Caki2 (cell line): Measurements from ENCODE around the gene CTNND2. TPM values are rescaled to one million over a fixed set of nuclear protein-coding genes. Genes with fewer than 3 reads are reported as not detected.

Experiments used
- DNase-seq: peaks from one replicate; pipeline ENCODE4 v3.0.0-alpha.2; 2015; ENCODE audit warnings: low read depth
- in situ Hi-C: cut with HindIII; loops from 2 replicates; pipeline ENCODE4 v1.10.0; 2016; ENCODE audit warnings: low sequenced_read_pairs, low pct_unique_long_range_greater_than_20kb, mixed read lengths
- total RNA-seq: library from RNA; depleted of rRNA; stranded (reverse); fragments of >200 nt; shearing (Covaris generic); gene quantifications from 2 replicates; pipeline ENCODE4 v1.2.3, GENCODE V29; 2014; ENCODE audit warnings: low replicate concordance

The CTNND2 gene
- total RNA-seq, 1 experiment from 2014 or later: not detected

DNA sequence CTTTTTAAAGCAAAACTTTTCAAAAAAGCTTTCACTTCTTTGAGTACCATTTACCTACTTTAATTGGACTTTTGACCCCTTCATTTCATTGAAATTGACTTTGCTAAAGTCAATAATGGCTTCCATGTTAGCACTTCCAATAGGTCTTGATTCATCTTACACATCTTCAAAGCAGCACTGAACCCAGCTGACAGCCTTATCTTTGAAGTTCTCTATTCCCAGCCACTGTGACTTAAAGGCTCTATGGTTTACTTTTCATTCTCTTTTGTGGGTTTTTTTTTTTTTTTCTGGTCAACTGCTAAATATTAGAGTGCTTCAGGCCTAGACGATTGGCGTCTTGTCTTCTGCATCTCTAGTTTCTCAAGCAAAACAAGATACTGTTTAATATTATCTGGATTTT lies 385.0 kb downstream of the CTNND2 start:
- in situ Hi-C loops: no loop called here
- DNase-seq: no peak

- in situ Hi-C loops: no loop called here
- no peak for DNase-seq
These were observed 385.6 kb downstream of the CTNND2 start for GRCh38 chr5:11518676-11519075.

GRCh38 chr5:11514705-11515432 lies 389.4 kb downstream of the CTNND2 start:
- in situ Hi-C loops: no loop called here
- DNase-seq: no peak

DNA sequence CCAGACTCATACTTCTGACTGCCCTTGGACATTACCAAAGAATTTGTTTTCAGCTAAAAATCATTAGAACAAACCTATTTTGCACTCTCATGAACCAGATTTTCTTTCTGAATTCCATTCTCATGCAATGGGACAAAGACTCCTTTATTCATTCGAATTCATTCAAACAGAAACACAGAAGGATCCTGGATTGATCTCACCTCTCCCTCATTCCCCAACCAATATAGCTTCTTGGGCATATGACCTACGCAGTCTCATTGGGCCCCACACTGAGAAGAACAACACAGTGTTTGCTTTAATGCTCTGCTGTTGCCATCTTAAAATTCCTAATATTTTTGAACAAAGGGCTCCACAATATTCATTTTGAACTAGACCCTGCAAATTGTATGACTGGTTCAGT lies 392.4 kb downstream of the CTNND2 start:
- no peak for DNase-seq
- in situ Hi-C loops: no loop called here

- in situ Hi-C loops: no loop called here
- no peak for DNase-seq
These were observed 393.4 kb downstream of the CTNND2 start for GRCh38 chr5:11510889-11511288.

DNA sequence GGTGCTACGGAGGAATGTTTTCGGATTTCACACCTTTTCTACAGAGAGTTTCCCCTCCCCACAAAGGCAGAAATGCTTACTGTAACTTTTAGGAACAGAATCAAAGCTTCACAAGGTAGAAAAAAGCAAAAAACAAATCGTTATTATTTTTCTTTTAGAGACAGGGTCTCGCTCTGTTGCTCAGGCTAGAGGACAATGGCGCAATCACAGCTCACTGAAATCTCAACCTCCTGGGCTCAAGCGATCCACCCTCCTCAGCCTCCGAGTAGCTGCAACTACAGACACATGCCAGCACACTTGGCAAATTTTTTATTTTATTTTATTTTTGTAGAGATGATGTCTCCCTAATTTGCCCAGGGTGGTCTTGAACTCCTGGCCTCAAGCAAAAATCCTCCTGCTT lies 394.5 kb downstream of the CTNND2 start:
- in situ Hi-C loops: no loop called here
- DNase-seq: no peak

DNA sequence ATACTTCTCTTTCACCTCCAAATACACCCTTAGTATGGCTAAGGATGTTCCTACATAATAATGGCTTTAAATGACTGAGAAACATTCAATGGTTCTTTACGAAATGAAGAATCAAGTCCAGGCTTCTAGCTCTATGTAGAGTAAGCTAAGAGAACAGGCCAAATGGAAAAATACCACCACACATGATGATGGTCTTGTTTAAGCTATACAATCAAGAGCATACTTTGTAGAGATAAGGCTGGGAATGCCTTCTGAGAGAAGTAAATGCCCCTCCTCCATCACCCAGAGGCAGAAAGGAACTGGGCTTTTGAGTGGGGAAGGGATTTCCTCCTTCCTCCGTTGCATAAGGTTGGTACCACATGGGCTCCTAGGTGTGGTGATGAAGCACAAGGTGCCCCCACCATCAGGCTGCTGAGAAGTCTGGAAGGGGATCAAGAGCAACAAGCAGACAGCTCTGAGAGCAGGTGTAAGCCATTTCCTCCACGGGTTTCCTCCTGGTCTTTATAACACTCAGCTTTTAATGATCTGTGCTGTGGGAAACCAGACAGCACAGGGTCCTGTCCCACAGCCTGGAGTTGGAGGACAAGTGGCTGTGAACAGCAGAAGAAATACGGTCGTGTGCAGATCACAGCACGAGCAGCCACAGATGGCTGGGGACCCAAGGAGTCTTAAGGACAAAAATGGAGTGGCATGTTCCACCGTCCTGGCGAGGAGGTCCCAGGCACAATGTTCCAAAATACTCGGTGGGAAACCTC lies 396.9 kb downstream of the CTNND2 start:
- in situ Hi-C loops: no loop called here
- no peak for DNase-seq

GRCh38 chr5:11504886-11505193 lies 399.4 kb downstream of the CTNND2 start:
- DNase-seq: no peak

DNA sequence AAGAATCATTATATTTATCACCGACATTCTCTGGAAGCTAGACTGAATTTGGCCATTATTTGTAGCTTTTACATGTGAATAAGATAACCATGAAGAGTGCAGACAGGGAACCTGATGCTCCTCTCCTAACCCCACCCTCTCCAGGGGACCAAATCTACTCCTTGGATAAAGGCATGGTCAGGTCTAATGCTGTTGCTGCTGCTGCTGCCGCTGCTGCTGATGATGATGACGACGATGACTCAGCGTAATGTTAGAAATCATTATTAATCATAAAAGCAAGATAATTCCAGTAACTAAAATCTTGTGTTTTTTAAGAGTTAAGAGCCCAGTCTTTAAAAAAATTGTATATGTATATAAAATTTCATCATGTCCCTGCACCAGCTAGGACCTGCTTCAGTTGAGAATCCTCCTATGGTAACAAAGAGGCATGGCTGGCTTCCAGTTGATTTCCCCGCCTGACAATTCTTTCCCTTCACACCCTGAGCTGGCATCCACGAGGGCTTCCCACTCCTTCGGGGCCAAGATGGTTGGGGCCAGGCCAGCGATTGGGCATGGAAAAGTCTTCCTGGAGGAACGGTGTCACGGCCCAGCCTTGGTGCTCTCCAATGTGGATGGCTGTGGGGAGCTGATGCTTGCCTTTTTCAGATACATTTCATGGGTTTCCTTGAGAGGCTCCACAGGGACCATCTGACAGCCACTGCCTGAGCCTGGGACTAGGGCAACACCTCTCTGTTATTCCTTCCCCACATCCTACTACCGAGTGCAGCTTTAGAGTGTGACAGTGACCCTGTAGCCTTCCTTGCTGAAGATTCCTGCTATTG lies 400.0 kb downstream of the CTNND2 start:
- in situ Hi-C loops: no loop called here
- no peak for DNase-seq

More at GRCh38 chr5:11504886-11505193, 399.4 kb downstream of the CTNND2 start:
- in situ Hi-C loops: no loop called here

GRCh38 chr5:11502783-11503182 lies 401.5 kb downstream of the CTNND2 start:
- DNase-seq: no peak
- in situ Hi-C loops: no loop called here

DNA sequence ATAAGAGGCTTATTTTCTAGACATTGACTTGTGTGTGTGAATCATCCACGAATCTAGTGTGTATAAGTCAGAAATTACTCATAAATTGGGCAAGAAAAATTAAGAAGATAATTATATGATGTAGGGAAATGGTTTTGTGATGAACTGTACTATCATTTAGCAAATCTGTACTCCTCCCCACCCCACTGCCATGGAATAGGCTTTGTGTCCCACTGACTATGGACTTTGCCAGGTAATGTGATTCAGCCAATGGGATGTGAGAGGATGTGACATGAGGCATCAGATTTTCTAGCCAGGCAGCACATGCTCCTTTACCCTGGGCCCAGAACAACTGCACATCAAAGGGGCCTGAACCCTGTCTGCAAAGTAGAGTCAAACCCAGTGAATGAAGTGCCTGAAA lies 406.6 kb downstream of the CTNND2 start:
- DNase-seq: no peak
- in situ Hi-C loops: no loop called here

GRCh38 chr5:11496137-11496719 lies 408.0 kb downstream of the CTNND2 start:
- in situ Hi-C loops: no loop called here
- no peak for DNase-seq

DNA sequence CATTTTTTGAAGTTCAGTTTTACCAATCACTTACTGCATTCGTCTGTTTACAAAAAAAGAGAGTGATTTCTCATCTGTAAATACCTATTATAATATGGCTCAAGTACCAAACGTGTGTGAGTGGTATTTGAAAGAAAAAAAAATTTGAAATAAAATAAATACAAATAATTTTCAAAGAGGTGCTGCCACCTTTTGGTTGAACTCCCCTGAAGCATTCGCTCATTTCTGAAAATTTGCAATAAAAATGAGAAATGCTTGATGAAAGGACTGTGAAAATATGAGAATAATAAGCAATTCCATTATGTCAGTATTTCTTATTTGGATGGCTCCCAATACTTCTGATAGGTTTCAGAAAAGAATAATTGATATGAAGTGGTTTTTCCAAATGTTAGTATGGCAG lies 409.9 kb downstream of the CTNND2 start:
- in situ Hi-C loops: no loop called here
- DNase-seq: no peak

DNA sequence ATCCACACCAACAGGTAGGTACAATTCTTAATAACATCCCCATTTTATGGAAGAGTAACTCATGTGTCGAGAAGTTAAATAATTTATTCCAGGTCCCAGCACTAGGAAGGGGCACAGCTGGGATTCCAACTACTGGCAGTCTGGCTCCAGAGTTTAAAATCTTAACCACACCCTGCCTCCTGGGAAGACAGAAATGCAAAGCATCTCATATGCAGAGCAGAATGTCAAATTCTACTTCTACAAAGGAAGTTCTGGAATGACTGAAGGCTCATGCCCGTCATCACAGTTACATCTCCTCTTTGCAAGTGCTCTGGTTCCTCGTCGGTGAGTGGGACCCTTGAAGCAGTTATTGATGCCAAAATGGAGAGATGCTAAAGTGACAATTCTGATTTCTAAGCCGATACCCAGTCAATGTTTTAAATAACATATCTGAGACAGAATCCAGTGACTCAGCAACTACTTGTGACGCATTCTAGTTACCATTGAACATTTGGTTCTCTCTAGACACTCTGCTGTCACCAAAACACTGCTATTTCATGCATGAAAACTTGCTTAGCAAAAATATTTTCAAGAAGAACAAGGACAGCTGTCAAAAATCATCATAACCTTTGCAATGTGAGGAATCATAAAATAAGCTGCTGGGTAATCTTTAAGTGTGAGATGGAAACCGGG lies 412.7 kb downstream of the CTNND2 start:
- in situ Hi-C loops: no loop called here
- no peak for DNase-seq

DNA sequence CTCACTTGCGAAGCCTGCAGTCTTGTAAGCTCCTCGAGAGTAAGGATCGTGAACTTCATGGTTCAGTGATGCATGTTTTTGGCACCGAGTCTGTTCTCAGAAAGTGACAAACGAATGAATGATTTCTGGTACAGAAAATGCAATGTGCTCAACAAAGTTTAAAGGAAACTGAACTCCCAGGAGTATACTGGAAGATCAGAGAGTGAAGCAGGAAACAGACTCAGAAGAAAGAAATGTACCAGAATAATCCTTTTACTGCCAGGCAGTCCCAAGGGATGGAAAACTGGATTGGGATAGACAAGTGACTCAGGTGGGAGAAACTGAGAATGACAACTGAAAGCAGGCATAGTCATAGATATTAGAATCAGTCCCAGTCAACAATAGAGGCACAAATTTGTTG lies 420.6 kb downstream of the CTNND2 start:
- in situ Hi-C loops: no loop called here
- peak; percentile 14 for DNase-seq

- no peak for DNase-seq
- in situ Hi-C loops: no loop called here
These were observed 422.2 kb downstream of the CTNND2 start for GRCh38 chr5:11482011-11482410.

- no peak for DNase-seq
- in situ Hi-C loops: no loop called here
These were observed 426.5 kb downstream of the CTNND2 start for GRCh38 chr5:11477786-11478185.

- no peak for DNase-seq
- in situ Hi-C loops: no loop called here
These were observed 427.4 kb downstream of the CTNND2 start for GRCh38 chr5:11476866-11477265.
